Bronchial epithelial cell (primary cell): ENCODE measurements around the gene KIF17. TPM values are rescaled to one million over a fixed set of nuclear protein-coding genes. Genes with fewer than 3 reads are reported as not detected.

Experiments used
- DNase-seq: peaks from one replicate; pipeline ENCODE4 v3.0.0-alpha.2; 2010; ENCODE audit warnings: low read depth
- FAIRE-seq: peaks from 2 replicates; lab custom pipeline; 2011; peaks lifted over from hg19 to GRCh38; lab: Jason Lieb, UNC
- H3K27me3 ChIP-seq: 2 replicates; pipeline ENCODE4 v1.5.1; 2011; ENCODE audit warnings: low read length; ENCODE audit not compliant: control insufficient read depth, insufficient read depth
- H3K36me3 ChIP-seq: 2 replicates; pipeline ENCODE4 v1.5.1; 2011; ENCODE audit warnings: low read length; ENCODE audit not compliant: control insufficient read depth, insufficient read depth
- H3K4me3 ChIP-seq: 2 replicates; pipeline ENCODE4 v1.5.1; 2011; ENCODE audit warnings: mild to moderate bottlenecking, low read depth, low read length, control low read depth
- CTCF ChIP-seq: IDR thresholded peaks from 2 replicates; pipeline ENCODE4 v1.5.1; 2011; ENCODE audit warnings: mild to moderate bottlenecking, moderate library complexity, low read length, control low read depth, inconsistent platforms; ENCODE audit not compliant: insufficient read depth, severe bottlenecking
- total RNA-seq: library from RNA; depleted of rRNA; stranded (reverse); fragments of >200 nt; gene quantifications from 2 replicates; pipeline ENCODE4 v1.2.1, GENCODE V29; 2014

KIF17 gene
- total RNA-seq, 1 donor from 2014 or later = 3.2 TPM

- no peaks in the 10 kb centered on the region for H3K36me3 ChIP-seq
- no peak for FAIRE-seq
- no peak for DNase-seq
- no peak for TF ChIP-seq CTCF
- H3K27me3 ChIP-seq = no peaks in the 10 kb centered on the region
- H3K4me3 ChIP-seq = no peak overlapping the region
These were observed 2.4 kb downstream of the KIF17 start for GRCh38 chr1:20715406-20715805.

GRCh38 chr1:20713440-20713839 is 4.4 kb downstream of the KIF17 start:
- no peaks in the 10 kb centered on the region for H3K27me3 ChIP-seq
- no peak for TF ChIP-seq CTCF
- FAIRE-seq = no peak

GRCh38 chr1:20712215-20712577 is 5.6 kb downstream of the KIF17 start:
- no peak for DNase-seq
- FAIRE-seq = no peak
- no peaks in the 10 kb centered on the region for H3K27me3 ChIP-seq
- no peak overlapping the region for H3K4me3 ChIP-seq
- no peak for TF ChIP-seq CTCF
- H3K36me3 ChIP-seq = no peaks in the 10 kb centered on the region

More at GRCh38 chr1:20713440-20713839, 4.4 kb downstream of the KIF17 start:
- no peak overlapping the region for H3K4me3 ChIP-seq
- DNase-seq = no peak
- no peaks in the 10 kb centered on the region for H3K36me3 ChIP-seq

GRCh38 chr1:20711285-20712214 is 6.3 kb downstream of the KIF17 start:
- H3K36me3 ChIP-seq = no peaks in the 10 kb centered on the region
- H3K4me3 ChIP-seq = no peak overlapping the region
- H3K27me3 ChIP-seq = no peaks in the 10 kb centered on the region
- FAIRE-seq (no peak), DNase-seq (no peak)
- TF ChIP-seq CTCF = no peak

GRCh38 chr1:20710469-20711284 is 7.1 kb downstream of the KIF17 start:
- DNase-seq = no peak
- Histone ChIP-seq H3K4me3 (no peak overlapping the region), H3K27me3 (no peaks in the 10 kb centered on the region), H3K36me3 (no peaks in the 10 kb centered on the region)
- FAIRE-seq = no peak
- TF ChIP-seq CTCF = no peak
